Measurements from ENCODE around the gene TADA2B. TPM values are rescaled to one million over a fixed set of nuclear protein-coding genes. Genes with fewer than 3 reads are reported as not detected.

TADA2B gene
- total RNA-seq, 1 experiment from 2014 or later, result 15.2 TPM

DNA sequence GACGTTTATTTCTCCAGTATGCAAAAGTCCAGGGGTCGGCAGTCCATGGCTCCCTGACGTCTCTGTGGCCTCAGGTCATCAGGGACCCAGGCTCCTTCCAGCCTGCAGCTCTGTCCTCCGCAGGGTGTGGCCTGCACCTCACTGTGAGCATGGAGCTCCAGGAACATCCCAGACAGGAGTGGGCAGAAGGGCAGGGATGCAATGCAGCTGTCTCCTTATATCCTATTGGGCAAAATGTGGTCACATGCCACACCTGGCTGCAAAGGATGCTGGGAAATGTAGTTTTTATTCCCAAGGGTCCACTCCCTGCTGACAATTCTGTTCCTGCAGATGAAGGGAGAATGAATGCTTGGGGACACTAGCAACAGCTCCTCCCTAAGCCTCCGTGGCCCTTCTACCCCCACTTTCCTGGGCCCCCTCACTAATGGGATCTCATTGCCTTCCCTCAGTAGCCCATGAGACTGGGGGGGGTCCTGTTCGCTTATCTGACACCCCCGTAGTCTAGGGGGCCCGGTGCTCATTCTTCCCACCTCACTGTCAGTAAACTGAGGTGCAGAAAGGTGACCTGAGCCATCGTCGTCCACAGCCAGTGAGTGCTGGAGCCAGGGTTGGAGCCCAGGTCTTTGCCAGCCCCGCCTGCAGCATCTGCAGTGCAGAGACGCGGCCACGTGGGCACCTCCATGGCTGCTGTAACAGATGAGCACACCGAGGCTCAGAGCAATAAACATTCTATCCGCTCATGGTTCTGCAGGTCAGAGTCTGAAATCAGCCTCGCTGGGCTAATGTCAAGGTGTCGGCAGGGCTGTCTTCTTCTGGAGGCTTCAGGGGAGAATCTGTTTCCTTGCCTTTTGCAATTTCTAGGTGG lies 30.6 kb downstream of the TADA2B start:
- peak; percentile 78 for DNase-seq (ENCODE audit: low spot score)
- H3K9me3 ChIP-seq (ENCODE audit: low read depth, low read length, poor library complexity, severe bottlenecking), result no peaks in the 10 kb centered on the region
- intact Hi-C loops (cut with micrococcal nuclease; ENCODE audit: unreplicated experiment), result loop anchor here (10.0 kb wide), 1 partner anchor 169 kb away; the partner anchor contains the start of gene TBC1D14
- H3K27ac ChIP-seq (ENCODE audit: low read depth, low read length, poor library complexity, severe bottlenecking), result no peak overlapping the region
- no peak overlapping the region for H3K4me3 ChIP-seq (ENCODE audit: low read depth, low read length, poor library complexity, severe bottlenecking)
- no peak for TF ChIP-seq EZH2 (IDR thresholded peaks at IDR 0.05; ENCODE audit: borderline replicate concordance, low read depth, low read length, poor library complexity, severe bottlenecking)
- H3K27me3 ChIP-seq (replicated peaks; ENCODE audit: insufficient read depth, low read depth, low read length, poor library complexity), result no peaks in the 10 kb centered on the region
- ChIA-PET CTCF (interaction anchor here (0.5 kb wide), 1 partner anchor 1075 kb away, joined by 4 read pairs; no protein-coding TSS in a partner anchor), POLR2A (ENCODE audit: low non-redundant PET) (interaction anchor here (0.9 kb wide), 1 partner anchor 173 kb away, joined by 3 read pairs; no protein-coding TSS in a partner anchor)
- H3K36me3 ChIP-seq (ENCODE audit: insufficient read depth, low read length, poor library complexity, severe bottlenecking), result no peaks in the 10 kb centered on the region
- H3K4me1 ChIP-seq (ENCODE audit: insufficient read depth, low read length, poor library complexity, severe bottlenecking), result no peaks in the 10 kb centered on the region
- no TSS peak for BruUV-seq (replicated peaks)

DNA sequence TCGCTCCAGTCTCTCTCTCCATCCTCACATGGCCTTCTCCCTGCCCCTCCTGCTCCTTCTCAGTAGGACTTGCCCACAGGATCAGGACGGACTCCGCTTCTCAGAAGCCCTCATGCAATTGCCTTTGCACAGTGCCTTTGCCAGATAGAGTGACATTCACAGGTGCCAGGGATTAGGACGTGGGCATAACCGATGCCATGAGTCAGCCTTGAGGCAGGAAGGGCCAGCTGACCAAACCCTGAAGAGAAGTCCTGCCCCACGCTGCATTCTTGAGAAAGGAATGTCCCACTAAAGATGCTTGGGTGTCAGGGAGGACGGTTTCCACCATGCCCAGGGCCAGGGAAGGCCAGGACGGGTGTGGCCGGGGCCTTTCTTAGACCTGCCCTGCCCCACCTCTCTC lies 31.3 kb downstream of the TADA2B start:
- Histone ChIP-seq H3K36me3 (ENCODE audit: insufficient read depth, low read length, poor library complexity, severe bottlenecking) (no peaks in the 10 kb centered on the region), H3K9me3 (ENCODE audit: low read depth, low read length, poor library complexity, severe bottlenecking) (no peaks in the 10 kb centered on the region), H3K27ac (ENCODE audit: low read depth, low read length, poor library complexity, severe bottlenecking) (no peak overlapping the region), H3K4me1 (ENCODE audit: insufficient read depth, low read length, poor library complexity, severe bottlenecking) (no peaks in the 10 kb centered on the region), H3K27me3 (replicated peaks; ENCODE audit: insufficient read depth, low read depth, low read length, poor library complexity) (no peaks in the 10 kb centered on the region), H3K4me3 (ENCODE audit: low read depth, low read length, poor library complexity, severe bottlenecking) (no peak overlapping the region)
- DNase-seq (ENCODE audit: low spot score), result no peak
- no TSS peak for BruUV-seq (replicated peaks)
- intact Hi-C loops (cut with micrococcal nuclease; ENCODE audit: unreplicated experiment), result loop anchor here (10.0 kb wide), 1 partner anchor 170 kb away; the partner anchor contains the start of gene TBC1D14
- CTCF ChIA-PET, result no interaction called here
- POLR2A ChIA-PET (ENCODE audit: low non-redundant PET), result no interaction called here
- TF ChIP-seq EZH2 (IDR thresholded peaks at IDR 0.05; ENCODE audit: borderline replicate concordance, low read depth, low read length, poor library complexity, severe bottlenecking), result no peak
- TF ChIP-seq, protein P1, sequence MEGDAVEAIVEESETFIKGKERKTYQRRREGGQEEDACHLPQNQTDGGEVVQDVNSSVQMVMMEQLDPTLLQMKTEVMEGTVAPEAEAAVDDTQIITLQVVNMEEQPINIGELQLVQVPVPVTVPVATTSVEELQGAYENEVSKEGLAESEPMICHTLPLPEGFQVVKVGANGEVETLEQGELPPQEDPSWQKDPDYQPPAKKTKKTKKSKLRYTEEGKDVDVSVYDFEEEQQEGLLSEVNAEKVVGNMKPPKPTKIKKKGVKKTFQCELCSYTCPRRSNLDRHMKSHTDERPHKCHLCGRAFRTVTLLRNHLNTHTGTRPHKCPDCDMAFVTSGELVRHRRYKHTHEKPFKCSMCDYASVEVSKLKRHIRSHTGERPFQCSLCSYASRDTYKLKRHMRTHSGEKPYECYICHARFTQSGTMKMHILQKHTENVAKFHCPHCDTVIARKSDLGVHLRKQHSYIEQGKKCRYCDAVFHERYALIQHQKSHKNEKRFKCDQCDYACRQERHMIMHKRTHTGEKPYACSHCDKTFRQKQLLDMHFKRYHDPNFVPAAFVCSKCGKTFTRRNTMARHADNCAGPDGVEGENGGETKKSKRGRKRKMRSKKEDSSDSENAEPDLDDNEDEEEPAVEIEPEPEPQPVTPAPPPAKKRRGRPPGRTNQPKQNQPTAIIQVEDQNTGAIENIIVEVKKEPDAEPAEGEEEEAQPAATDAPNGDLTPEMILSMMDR (conservative IDR thresholded peaks at IDR 0.05; ENCODE audit: low read depth, low read length), result no peak

DNA sequence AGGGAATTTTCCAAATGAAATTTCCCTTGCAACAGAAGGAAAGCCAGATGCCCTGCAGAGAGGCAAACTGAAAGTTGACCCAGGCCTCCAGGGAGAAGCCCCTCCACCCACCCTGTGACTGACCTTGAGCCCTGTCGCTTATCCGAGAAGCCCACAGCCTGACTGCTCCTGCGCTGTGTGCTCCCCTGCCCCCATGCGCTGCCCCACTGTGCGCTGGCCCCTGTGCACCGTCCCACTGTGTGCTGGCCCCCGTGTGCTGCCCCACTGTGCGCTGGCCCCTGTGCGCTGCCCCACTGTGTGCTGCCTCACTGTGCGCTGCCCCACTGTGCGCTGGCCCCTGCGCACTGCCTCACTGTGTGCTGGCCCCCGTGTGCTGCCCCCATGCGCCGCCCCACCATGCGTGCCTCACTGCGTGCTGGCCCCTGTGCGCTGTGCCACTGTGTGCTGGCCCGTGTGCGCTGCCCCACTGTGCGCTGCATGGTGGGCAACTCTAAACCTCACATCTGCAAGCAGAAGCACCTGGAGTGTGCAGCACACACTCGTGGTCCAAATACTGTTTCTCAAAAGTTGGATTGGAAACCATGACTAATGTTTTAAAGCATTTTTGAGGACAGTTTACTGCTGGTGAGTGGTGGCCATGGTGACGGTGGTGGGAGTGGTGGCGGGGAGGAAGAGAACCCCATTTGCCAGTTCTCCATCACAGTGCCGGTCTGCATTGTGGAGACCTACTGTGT lies 33.0 kb downstream of the TADA2B start:
- intact Hi-C loops (cut with micrococcal nuclease; ENCODE audit: unreplicated experiment), result loop anchor here (10.0 kb wide), 1 partner anchor 171 kb away; the partner anchor contains the start of gene TBC1D14

More for the DNA sequence above, 33.0 kb downstream of the TADA2B start:
- CTCF ChIA-PET, result no interaction called here
- TF ChIP-seq, protein P1 (conservative IDR thresholded peaks at IDR 0.05; ENCODE audit: low read depth, low read length), result no peak
- TF ChIP-seq EZH2 (IDR thresholded peaks at IDR 0.05; ENCODE audit: borderline replicate concordance, low read depth, low read length, poor library complexity, severe bottlenecking), result no peak
- BruUV-seq (replicated peaks), result no TSS peak
- Histone ChIP-seq H3K36me3 (ENCODE audit: insufficient read depth, low read length, poor library complexity, severe bottlenecking) (no peaks in the 10 kb centered on the region), H3K9me3 (ENCODE audit: low read depth, low read length, poor library complexity, severe bottlenecking) (no peaks in the 10 kb centered on the region), H3K4me3 (ENCODE audit: low read depth, low read length, poor library complexity, severe bottlenecking) (no peak overlapping the region), H3K4me1 (ENCODE audit: insufficient read depth, low read length, poor library complexity, severe bottlenecking) (no peaks in the 10 kb centered on the region), H3K27me3 (replicated peaks; ENCODE audit: insufficient read depth, low read depth, low read length, poor library complexity) (no peaks in the 10 kb centered on the region), H3K27ac (ENCODE audit: low read depth, low read length, poor library complexity, severe bottlenecking) (no peak overlapping the region)
- DNase-seq (ENCODE audit: low spot score), result no peak
- POLR2A ChIA-PET (ENCODE audit: low non-redundant PET), result no interaction called here
